Endometrial microvascular endothelial cells (primary cell): ENCODE data around the gene CCDC150. TPM values are rescaled to one million over a fixed set of nuclear protein-coding genes. Genes with fewer than 3 reads are reported as not detected.
"Not testable (repeated sequence)": the region's sequence is repeated elsewhere in the genome, so short reads cannot be mapped to it uniquely, and the experiment has no call there.

Experiments
- in situ Hi-C: cut with HindIII; loops from 2 replicates; pipeline ENCODE4 v1.10.0; 2017; ENCODE audit warnings: low sequenced_read_pairs, low pct_unique_long_range_greater_than_20kb; ENCODE audit errors: inconsistent ontology term
- total RNA-seq: library from RNA; depleted of rRNA; stranded (reverse); fragments of >200 nt; gene quantifications from one replicate; pipeline ENCODE4 v1.2.3, GENCODE V29; 2015; ENCODE audit errors: inconsistent ontology term

Gene CCDC150
- total RNA-seq, 1 donor from 2014 or later, result 7.8 TPM

GRCh38 chr2:196617430-196617829 is 22.1 kb upstream of the CCDC150 start:
- in situ Hi-C loops, result no loop called here

DNA sequence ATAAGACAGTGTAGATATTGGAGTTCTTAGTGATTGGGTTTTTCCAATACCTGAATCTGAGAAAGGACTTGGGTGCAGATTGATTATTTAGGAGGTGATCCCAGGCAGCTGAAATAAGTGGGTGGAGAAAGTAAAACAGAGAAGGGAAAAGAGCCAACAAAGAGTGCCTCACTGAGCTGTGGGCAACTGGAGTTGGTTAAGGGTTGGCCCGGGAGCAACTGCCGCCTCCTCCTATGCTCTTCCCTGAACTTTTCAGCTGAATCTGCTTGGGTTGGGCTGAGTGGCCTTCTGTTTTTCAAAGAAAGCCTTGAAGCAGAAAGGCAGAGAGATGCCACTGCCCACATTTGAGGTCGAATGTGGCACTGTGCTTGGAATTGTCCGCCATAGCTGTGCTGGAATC is 20.9 kb upstream of the CCDC150 start:
- in situ Hi-C loops, result no loop called here

- in situ Hi-C loops, result no loop called here
These were observed 9.0 kb upstream of the CCDC150 start for GRCh38 chr2:196630531-196630930.

DNA sequence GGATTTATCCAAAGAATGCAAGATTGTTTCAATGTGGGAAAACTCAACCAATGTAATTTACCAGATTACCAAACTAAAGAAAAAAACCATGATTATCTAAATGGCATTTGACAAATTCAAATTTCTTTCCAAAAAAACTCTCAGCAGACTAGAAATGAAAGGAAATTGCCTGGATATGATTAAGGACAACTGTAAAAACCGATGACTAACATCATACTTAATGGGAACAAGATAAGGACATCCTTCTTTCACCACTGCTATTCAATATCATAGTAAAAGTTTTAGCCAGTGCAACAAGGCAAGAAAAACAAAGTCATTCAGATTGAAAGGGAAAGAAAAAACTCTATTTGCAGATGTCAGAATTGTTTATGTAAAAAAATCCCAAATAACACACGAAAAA is 4.4 kb upstream of the CCDC150 start:
- in situ Hi-C loops, result no loop called here

DNA sequence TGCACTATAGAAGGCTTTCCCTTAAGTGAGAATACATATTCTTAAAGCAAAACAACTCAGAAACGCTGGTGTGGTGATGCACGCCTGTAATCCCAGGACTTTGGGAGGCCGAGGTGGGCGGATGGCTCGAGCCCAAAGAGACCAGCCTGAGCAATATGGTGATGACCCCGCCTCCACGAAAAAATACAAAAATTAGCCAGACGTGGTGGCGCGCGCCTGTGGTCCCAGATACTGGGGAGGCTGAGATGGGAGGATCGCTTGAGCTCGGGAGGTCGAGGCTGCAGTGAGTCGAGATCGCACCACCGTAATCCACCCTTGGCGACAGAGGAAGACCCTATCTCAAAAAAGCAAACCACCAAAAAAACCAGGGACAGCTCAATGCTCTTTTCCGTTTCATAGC is 750 bp upstream of the CCDC150 start:
- in situ Hi-C loops, result no loop called here

- in situ Hi-C loops, result no loop called here
These were observed 575 bp downstream of the CCDC150 start for GRCh38 chr2:196640031-196640548.

DNA sequence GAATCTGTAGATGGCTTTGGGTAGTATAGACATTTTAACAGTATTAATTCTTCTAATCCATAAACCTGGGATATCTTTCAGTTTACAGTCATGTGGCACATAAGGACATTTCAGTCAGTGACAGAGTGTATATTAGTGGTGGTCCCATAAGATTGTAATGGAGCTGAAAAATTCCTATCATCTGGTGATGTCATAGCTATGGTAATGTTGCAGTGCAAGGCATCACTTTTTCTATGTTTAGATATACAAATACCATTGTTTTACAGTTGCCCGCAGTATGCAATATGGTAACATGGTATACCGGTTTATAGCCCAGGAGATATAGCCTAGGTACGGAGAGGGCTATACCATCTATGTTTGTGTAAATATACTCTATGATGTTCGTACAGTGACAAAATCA is 9.7 kb downstream of the CCDC150 start:
- in situ Hi-C loops, result no loop called here

DNA sequence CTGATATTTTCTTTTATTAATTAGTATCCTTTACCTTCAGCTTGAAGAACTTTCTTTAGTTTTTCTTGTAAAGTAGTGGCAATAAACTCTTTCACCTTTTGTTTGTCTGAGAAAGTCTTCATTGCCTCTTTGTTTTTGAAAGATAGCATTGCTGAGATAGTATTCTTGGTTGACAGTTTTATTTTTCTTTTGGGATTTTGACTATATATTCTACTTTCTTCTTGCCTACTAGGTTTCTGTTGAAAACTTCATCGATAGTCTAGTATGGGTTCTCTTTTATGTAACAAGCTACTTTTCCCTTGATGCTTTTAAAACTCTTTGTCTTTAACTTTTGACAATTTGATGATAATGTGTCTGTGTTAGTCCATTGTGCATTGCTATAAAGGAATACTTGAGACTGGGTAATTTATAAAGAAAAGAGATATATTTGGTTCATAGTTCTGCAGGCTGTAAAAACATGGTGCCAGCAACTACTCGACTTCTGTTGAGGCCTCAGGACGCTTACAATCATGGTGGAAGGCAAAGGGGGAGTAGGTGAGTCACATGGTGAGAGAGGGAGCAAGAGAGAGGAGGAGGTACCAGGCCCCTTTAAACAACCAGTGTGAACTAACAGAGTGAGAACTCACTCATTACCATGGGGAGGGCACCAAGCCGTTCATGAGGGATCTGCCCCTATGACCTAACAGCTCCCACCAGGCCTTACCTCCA is 12.0 kb downstream of the CCDC150 start:
- in situ Hi-C loops, result no loop called here

- in situ Hi-C loops, result no loop called here
These were observed 13.4 kb downstream of the CCDC150 start for GRCh38 chr2:196652869-196653268.

DNA sequence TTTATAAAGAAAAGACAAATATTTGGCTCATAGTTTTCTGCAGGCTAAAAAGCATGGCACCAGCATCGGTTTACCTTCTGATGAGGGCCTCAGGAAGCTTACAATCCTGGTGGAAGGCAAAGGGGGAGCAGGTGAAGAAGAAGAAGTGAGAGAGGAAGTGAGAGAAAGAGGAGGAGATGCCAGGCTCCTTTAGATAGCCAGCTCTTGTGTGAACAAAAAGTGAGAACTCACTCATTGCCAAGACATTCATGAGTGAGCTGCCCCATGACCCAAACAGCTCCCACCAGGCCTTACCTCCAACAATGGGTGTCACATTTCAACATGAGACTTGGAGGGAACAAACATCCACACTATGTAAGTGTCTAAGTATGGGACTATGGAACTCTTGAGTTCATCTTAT is 14.3 kb downstream of the CCDC150 start:
- in situ Hi-C loops, result no loop called here

DNA sequence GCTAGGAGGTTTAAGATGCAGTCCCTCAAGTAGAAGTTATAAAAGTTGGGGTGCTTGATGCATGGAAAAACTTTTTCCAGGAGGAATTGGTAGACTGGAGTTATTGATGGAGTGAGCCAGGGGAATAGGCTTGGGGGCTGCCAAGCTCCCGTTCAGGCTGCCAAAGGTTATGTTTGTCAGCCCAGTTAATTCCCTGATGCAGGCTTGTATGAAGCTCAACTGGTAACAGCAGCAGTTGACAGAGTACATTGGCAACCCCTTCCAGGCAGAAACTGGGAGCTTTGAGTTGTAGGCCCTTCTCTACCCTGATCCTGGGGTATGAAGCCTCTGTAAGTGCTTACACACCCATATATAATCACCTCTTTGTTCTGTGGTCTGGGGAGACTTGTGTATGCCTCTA is 16.2 kb downstream of the CCDC150 start:
- in situ Hi-C loops, result no loop called here

- in situ Hi-C loops, result no loop called here
These were observed 17.8 kb downstream of the CCDC150 start for GRCh38 chr2:196657333-196657732.

GRCh38 chr2:196659844-196660243 is 20.3 kb downstream of the CCDC150 start:
- in situ Hi-C loops, result no loop called here

DNA sequence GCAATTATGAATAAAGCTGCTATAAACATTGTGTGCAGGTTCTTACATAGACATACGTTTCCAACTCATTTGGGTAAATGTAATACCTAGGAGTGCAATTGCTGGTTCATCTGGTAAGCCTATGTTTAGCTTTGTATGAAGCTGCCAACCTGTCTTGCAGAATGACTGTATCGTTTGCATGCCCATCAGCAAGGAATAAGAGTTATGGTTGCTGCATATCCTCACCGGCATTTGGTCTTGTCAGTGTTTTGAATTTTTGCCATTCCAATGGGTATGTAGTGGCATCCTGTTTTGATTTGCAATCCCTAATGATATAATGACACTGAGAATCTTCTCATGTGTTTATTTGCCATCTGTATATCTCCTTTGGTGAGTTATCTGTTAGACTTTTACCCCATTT is 20.7 kb downstream of the CCDC150 start:
- in situ Hi-C loops, result no loop called here

- in situ Hi-C loops, result no loop called here
These were observed 30.8 kb downstream of the CCDC150 start for GRCh38 chr2:196670342-196670741.

DNA sequence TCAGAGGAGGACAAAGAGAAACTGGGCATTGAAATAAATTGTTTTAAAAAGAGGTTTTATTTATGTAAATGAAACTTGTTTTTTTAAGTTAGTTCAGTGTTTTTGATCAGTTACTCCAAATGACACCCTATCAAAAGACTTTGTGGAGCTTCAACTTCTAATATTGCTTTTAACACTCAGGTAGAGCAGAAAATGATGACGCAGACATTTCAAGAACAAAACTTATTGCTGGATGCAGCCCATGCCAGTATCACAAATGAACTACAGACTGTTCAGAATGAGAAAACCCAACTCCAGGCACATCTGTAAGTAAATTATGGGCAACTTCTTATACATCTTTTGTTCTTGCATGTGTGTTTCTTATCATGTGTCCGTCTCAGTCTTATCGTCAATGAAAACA is 36.4 kb downstream of the CCDC150 start:
- in situ Hi-C loops, result no loop called here

DNA sequence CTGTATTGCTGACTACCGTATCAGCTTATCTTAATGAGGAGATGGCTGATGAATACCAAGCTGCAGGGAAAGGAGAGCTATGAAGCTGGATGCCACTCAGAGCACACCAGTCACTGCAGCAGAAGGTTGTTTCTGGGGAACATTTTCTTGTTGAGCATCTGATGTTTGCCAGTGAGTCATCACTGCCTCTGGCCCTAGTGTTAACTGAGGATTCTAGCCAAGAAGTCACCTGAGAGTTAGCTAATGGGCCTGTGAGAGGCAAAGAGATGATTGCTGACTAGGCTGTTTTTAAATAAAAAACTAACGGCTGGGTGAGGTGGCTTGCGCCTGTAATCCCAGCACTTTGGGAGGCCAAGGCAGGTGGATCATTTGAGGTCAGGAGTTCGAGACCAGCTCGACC is 37.9 kb downstream of the CCDC150 start:
- in situ Hi-C loops, result no loop called here

- in situ Hi-C loops, result no loop called here
These were observed 39.9 kb downstream of the CCDC150 start for GRCh38 chr2:196679368-196679767.

DNA sequence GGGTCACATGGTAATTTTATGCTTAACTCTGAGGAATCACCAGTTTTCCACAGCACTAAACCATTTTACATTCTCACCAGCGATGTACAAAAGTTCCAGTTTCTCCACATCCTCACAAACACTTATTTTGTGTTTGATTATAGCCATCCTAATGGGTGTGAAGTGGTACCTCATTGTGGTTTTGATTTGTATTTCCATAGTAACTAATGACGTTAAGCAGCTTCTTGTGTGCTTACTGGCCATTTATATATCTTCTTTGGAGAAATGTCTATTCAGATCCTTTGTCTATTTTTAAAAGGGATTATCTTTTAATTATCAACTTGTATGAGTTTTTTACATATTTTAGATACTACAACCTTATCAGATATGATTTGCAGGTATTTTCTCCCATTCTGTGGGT is 42.0 kb downstream of the CCDC150 start:
- in situ Hi-C loops, result no loop called here

DNA sequence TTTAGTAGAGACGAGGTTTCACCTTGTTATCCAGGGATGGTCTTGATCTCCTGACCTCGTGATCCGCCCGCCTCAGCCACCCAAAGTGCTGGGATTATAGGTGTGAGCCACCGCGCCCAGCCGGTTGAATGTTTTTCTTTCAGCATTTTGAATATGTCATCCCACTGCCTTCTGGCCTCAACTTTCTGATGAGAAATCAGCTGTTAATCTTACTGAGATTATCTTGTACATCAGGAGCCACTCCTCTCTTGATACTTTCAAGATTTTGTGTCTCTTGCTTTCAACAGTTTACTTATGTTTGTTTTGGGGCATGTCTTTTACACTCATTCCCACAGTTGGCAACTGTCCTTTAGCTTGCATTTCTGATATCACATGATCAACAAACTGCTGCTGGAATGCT is 46.3 kb downstream of the CCDC150 start:
- in situ Hi-C loops, result no loop called here

- in situ Hi-C loops, result not testable (repeated sequence)
These were observed 47.2 kb downstream of the CCDC150 start for GRCh38 chr2:196686737-196687136.
